Subcutaneous adipose tissue (tissue), 4 donors: Measurements from ENCODE around the gene BCL2. TPM values are rescaled to one million over a fixed set of nuclear protein-coding genes. Genes with fewer than 3 reads are reported as not detected.

Experiments used
- total RNA-seq, 4 donors: library from RNA; depleted of rRNA; stranded (reverse); fragments of >200 nt; gene quantifications; one replicate each; pipeline ENCODE4 v1.1.0, GENCODE V29; 2016
- TF ChIP-seq, protein P1 (sequence below): fragments of 450-650 bp; IDR thresholded peaks from one replicate; pipeline ENCODE4 v1.5.1; 2016; ENCODE audit warnings: low read depth, mild to moderate bottlenecking, control low read depth, antibody characterized with exemption, moderate library complexity

BCL2 gene
- total RNA-seq, 4 donors from 2014 or later, result 50.3 to 82.5 (median 55.9) TPM

DNA sequence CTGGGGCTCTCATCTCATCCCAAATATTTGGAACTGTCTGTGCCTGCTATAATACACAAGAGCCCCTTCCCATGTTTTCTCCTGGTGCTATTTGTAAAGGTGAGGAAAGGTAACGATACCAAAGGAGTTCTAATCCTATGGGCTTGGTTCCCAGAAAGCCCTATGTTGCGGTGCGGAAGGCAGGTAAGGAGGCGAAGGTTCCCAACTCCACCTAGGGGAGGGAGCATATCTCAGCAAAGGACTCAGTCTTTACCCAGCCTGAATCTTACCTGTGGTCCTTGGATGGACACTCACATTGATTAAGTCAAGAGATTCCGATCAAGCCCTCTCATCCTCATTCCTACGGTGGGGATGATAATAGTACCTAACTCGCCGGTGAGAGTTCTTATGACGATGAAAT lies 140.1 kb downstream of the BCL2 start:
- TF ChIP-seq, protein P1, sequence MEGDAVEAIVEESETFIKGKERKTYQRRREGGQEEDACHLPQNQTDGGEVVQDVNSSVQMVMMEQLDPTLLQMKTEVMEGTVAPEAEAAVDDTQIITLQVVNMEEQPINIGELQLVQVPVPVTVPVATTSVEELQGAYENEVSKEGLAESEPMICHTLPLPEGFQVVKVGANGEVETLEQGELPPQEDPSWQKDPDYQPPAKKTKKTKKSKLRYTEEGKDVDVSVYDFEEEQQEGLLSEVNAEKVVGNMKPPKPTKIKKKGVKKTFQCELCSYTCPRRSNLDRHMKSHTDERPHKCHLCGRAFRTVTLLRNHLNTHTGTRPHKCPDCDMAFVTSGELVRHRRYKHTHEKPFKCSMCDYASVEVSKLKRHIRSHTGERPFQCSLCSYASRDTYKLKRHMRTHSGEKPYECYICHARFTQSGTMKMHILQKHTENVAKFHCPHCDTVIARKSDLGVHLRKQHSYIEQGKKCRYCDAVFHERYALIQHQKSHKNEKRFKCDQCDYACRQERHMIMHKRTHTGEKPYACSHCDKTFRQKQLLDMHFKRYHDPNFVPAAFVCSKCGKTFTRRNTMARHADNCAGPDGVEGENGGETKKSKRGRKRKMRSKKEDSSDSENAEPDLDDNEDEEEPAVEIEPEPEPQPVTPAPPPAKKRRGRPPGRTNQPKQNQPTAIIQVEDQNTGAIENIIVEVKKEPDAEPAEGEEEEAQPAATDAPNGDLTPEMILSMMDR, result no peak

DNA sequence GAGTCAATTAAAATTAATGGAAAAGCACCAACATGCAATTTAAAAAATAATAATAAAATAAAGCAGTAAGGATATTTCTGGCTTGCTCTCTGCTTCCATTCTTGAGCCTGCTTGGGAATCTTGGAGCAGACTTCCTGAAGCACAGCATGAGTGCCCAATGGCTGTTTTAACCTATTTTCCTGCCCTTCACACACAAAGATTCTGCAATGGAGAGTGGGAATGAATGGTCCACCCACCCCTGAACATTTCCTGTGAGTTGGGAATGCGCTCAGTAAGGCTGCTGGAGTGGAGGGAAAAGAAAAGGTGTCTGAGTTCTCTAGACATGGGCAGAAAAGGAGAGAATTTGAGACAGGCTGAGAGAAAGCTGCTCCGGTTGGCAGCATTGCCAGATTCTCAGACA lies 140.6 kb downstream of the BCL2 start:
- TF ChIP-seq, protein P1, result no peak

DNA sequence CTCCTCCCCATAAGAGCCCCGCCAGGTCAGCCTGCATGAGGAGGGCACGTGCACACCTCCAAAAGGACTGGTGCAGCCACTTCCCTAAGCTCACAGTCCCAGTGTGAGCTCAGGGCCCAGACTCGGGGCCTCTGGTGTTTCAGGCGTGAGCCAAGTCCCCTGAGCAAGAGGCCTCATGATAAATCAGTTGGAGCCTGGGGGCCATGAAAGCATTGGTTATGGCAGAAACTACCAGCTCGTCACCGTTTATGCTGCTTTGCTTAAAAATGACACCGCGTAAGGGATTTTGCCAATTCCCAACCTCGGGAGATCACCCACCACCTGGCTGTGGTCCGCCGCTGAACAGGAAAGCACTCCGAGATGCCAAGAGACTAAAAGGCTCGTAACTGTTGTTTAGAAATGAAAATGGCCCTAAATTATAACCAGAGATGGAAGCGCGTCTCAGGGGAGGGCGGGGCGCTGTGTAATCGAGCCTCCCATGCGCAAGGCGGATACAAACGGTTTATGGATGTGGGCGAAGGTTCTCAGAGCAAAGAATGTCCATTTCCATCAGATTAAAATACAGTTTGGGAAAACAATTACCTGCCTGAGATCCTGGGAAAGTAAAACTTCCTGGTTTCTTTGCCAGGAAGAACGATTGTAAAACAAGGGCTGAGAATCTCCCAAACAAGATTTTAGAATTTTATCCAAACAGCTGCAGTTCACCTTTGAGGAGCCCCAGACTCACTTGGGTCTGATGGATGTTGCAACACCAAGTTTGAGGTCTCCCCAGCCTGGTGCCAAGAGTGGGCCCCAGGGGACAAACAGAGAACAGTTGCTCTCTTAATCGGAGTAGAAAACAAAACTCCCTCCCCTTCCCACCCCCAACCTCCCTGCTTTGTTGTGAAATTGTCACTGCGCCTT lies 141.4 kb downstream of the BCL2 start:
- TF ChIP-seq, protein P1, result no peak

DNA sequence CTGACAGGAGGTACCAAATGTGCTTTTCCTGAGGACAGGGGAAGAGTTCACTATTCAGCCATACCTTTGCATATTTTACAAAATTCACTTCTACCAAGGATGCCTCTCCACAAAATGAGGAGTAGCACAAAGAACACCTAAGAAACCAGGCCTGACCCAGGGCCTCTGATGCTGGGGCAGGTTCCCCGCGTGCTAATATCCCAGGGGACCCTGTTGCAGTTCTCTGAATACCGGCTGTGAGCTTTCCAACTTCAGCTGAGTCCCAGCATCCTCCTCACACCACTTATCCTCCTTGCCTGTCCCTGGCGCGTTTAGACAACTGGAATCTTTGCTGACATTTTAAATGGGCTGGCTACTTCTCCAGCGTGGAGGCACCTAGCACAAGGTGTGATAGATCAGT lies 142.3 kb downstream of the BCL2 start:
- TF ChIP-seq, protein P1, result no peak

DNA sequence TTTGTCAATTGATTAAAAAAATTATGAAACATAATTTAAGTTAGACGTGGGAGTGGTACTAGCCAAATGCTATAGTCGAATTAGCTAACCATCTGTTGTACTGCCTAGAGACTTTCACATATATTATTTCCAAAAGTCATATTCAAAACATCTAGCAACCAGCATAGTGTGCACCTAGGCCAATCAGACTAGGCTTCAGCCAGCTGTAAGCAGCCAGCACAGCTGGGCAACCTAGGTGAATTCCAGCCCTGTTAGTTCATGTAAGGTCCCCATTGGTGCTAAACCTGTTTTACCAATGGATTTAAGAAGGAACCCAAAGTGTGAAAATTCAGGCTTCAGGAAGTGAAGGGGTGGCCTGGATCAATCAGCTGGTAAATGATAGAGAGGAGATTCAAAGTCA lies 144.3 kb downstream of the BCL2 start:
- TF ChIP-seq, protein P1, result no peak

DNA sequence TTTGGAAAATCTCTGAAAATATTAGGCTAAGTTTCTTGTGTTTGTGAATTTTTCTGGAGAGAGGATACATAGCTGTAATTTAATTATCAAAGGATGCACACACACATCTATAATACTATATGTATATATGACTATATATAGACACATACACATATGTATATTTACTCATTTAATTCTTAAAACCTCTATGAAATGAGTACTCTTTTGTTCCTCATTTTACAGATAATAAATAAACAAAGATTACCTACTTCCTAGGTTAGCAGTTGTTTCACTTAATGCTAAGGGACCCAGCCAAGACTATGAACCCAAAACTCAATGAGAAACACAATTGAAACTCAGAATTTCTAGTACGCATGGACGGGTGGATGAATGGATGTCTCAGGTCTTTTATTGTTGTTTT lies 145.6 kb downstream of the BCL2 start:
- TF ChIP-seq, protein P1, result no peak

DNA sequence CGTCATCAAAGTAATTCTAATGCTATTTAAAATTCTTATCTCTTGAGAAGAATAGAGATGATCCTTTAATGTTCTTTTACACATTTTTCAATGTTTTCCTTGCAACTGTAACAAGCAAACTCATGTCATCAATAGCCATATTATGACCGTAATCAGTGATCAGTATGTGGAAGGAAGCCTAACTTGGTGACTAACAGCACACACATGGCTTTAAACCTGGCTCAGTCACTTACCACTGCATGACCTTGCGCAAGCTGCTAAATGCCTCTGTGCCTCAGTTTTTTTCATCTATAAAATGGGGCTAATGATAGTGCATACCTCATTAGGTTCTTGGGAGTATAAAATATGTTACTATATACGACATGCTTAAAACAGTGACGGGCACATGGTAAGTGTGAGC lies 149.7 kb downstream of the BCL2 start:
- TF ChIP-seq, protein P1, result no peak
